Activated CD8-positive, alpha-beta T cell treated with anti-CD3 and anti-CD28 coated beads for 36 hours (primary cell): Measurements from ENCODE around the gene TRMT44. TPM values are rescaled to one million over a fixed set of nuclear protein-coding genes. Genes with fewer than 3 reads are reported as not detected.
A peak's percentile ranks its signal among the peaks of the same experiment; 100 is the strongest.
"Not testable (repeated sequence)": the region's sequence is repeated elsewhere in the genome, so short reads cannot be mapped to it uniquely, and the experiment has no call there.

ENCODE experiments used
- ATAC-seq: fragments of 200-7000 bp; cut with Tn5 transposase; one replicate; pipeline ENCODE4 v1.10.0; 2021; ENCODE audit warnings: mild to moderate bottlenecking, moderate library complexity
- CTCF ChIA-PET: fragments of 350-600 bp; sonication (Branson Sonifier 250); formaldehyde crosslinking; loops from one replicate; lab custom pipeline; 2021; ENCODE audit warnings: antibody characterized with exemption; lab: Charles Lee
- POLR2A ChIA-PET: fragments of 350-600 bp; sonication (Branson Sonifier 250); formaldehyde crosslinking; loops from one replicate; lab custom pipeline; 2021; ENCODE audit warnings: antibody characterized with exemption; lab: Charles Lee
- DNase-seq: peaks from one replicate; pipeline ENCODE4 v3.0.0-alpha.2; 2020
- H3K27ac Mint-ChIP-seq: one replicate; pipeline ENCODE4 v1.8.0; 2021; ENCODE audit warnings: mild to moderate bottlenecking, mixed read lengths
- H3K27me3 Mint-ChIP-seq: one replicate; pipeline ENCODE4 v1.8.0; 2021; ENCODE audit warnings: mixed read lengths
- H3K36me3 Mint-ChIP-seq: one replicate; pipeline ENCODE4 v1.8.0; 2021; ENCODE audit warnings: low read depth, mixed read lengths
- H3K4me1 Mint-ChIP-seq: one replicate; pipeline ENCODE4 v1.8.0; 2021; ENCODE audit warnings: low read depth, mixed read lengths
- H3K4me3 Mint-ChIP-seq: one replicate; pipeline ENCODE4 v1.8.0; 2021; ENCODE audit warnings: mild to moderate bottlenecking, moderate library complexity, mixed read lengths
- H3K9me3 Mint-ChIP-seq: one replicate; pipeline ENCODE4 v1.8.0; 2021; ENCODE audit warnings: mixed read lengths
- CTCF ChIP-seq: fragments of 200-600 bp; IDR thresholded peaks from one replicate; pipeline ENCODE4 v1.8.0; 2022; ENCODE audit warnings: antibody characterized with exemption, mild to moderate bottlenecking
- intact Hi-C: fragments of 100-400 bp; cut with micrococcal nuclease; formaldehyde crosslinking; loops from one replicate; pipeline ENCODE4 v1.10.0; 2022
- total RNA-seq, 2 experiments: library from RNA; stranded (reverse); gene quantifications; one replicate each; pipeline ENCODE4 v1.2.3, GENCODE V29; 2021

The TRMT44 gene
- total RNA-seq, 2 experiments from 2014 or later = 25.5 to 26.3 TPM

DNA sequence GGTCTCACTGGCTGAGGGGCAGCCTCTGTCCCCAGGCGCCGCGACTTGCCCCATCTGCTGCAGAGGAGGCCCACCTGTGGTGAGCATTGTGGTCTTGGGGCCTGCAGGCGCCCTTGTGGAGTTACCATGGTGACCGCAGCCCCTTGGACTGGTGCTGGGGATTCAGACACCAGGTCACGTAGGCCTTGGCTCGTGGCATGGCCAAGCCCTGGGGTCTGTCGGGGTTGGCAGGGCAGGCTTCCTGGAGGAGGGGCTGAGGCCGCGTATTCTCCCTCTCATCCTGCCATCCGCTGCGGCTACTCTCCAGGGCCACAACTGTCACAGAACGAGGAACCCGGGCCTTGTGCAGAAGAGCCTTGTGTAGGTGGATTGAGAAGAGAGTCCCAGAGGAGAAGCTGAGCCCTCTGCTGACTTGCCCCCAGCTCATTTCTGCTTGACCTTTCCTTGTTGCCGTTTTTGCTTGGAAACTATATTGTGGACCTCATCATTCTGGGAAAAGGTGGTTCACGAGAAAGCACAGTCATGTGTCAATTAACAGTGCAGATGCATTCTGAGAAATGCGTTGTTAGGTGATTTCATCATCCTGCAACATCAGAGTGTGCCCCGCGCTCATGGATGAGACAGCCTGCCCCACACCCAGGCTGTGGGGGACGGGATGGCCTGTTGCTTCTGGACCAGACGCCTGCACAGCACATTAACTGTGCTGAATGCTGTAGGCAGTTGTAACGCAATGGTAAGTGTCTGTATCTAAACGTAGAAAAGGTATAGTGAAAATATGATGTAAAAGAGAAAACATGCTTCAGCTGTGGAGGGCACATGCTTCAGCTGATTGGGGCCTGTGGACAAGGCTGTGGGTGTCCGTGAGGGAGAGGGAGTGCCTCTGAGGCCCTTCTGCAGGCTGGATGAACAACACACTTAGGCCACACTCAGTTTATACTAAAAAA lies 38.5 kb downstream of the TRMT44 start:
- peak; percentile 39 for ATAC-seq
- intact Hi-C loops = no loop called here
- POLR2A ChIA-PET = no interaction called here
- no peak for TF ChIP-seq CTCF
- Mint-ChIP-seq H3K4me1 (no peaks in the 10 kb centered on the region), H3K27ac (peak overlapping the region; percentile 63), H3K9me3 (no peaks in the 10 kb centered on the region), H3K4me3 (no peak overlapping the region), H3K36me3 (peaks cover 4% of the 10 kb centered on the region), H3K27me3 (no peaks in the 10 kb centered on the region)
- CTCF ChIA-PET = interaction anchor here (1.9 kb wide), 1 partner anchor 10 kb away, joined by 6 read pairs; no protein-coding TSS in a partner anchor
- DNase-seq = no peak

DNA sequence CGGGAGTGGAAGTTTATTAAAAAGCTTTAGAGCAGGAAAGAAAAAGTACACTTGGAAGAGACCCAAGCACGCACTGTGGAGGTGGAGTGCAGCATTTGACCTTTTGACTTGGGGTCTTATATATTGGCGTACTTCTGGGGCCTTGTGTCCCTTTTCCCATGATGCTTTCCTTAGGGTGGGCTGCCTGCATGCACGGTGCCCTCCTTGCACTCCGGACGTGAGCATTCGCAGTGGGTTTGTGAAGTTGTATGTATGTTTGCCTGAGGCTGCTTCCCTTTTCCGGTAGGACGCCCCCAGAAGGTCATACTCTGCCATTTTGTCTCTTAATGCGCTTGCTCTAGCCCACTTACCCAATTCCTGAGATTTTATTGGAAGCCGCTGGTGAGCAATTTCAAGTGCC lies 39.6 kb downstream of the TRMT44 start:
- Mint-ChIP-seq H3K27me3 (no peaks in the 10 kb centered on the region), H3K4me1 (no peaks in the 10 kb centered on the region), H3K36me3 (peaks cover 4% of the 10 kb centered on the region), H3K4me3 (no peak overlapping the region), H3K27ac (no peak overlapping the region), H3K9me3 (no peaks in the 10 kb centered on the region)
- intact Hi-C loops = no loop called here
- ATAC-seq = no peak
- ChIA-PET POLR2A (no interaction called here), CTCF (interaction anchor here (1.9 kb wide), 1 partner anchor 11 kb away, joined by 6 read pairs; no protein-coding TSS in a partner anchor)
- TF ChIP-seq CTCF = no peak
- DNase-seq = no peak

DNA sequence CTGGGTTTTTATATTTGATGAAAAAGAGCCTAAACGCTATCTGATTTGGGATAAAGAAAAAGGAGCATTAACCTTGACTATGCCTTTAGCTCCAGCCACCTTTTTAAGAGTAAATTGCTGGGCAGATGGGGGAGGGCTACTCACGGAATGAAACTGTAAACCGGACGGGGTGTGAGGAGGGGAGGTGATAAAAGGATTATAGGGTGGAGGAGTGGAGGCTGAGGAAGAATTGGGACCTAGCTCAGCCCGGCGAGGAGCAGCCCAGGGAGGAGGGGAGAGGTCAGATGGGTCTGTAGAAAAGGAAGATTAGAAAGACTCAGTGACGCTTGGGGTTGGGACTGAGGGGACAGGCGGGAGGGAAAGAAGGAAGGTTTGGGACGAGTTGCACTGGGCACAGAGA lies 46.1 kb downstream of the TRMT44 start:
- H3K4me1 Mint-ChIP-seq, H3K9me3 Mint-ChIP-seq, CTCF ChIA-PET, ATAC-seq, H3K4me3 Mint-ChIP-seq, intact Hi-C loops, H3K36me3 Mint-ChIP-seq, H3K27me3 Mint-ChIP-seq, DNase-seq, POLR2A ChIA-PET, H3K27ac Mint-ChIP-seq: not testable (repeated sequence)

GRCh38 chr4:8488791-8489369 lies 48.3 kb downstream of the TRMT44 start:
- no peak overlapping the region for H3K27ac Mint-ChIP-seq
- POLR2A ChIA-PET = no interaction called here

DNA sequence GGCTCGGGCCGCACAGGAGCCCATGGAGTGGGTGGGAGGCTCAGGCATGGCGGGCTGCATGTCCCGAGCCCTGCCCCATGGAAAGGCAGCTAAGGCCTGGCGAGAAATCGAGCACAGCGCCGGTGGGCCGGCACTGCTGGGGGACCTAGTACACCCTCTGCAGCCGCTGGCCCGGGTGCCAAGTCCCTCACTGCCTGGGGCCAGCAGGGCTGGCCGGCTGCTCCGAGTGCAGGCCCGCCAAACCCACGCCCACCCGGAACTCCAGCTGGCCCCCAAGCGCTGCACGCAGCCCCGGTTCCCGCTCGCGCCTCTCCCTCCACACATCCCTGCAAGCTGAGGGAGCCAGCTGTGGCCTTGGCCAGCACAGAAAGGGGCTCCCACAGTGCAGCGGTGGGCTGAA lies 50.9 kb downstream of the TRMT44 start:
- intact Hi-C loops = not testable (repeated sequence)
- CTCF ChIA-PET = interaction anchor here (1.0 kb wide), 1 partner anchor 23 kb away, joined by 3 read pairs; no protein-coding TSS in a partner anchor

More at GRCh38 chr4:8488791-8489369, 48.3 kb downstream of the TRMT44 start:
- intact Hi-C loops = no loop called here
- Mint-ChIP-seq H3K27me3 (no peaks in the 10 kb centered on the region), H3K4me1 (no peaks in the 10 kb centered on the region), H3K36me3 (peaks cover 11% of the 10 kb centered on the region), H3K4me3 (no peak overlapping the region), H3K9me3 (no peaks in the 10 kb centered on the region)
- TF ChIP-seq CTCF = no peak
- ATAC-seq (no peak), DNase-seq (no peak)
- CTCF ChIA-PET = no interaction called here

More for the DNA sequence above, 50.9 kb downstream of the TRMT44 start:
- H3K9me3 Mint-ChIP-seq, DNase-seq, H3K27ac Mint-ChIP-seq, H3K4me3 Mint-ChIP-seq, H3K4me1 Mint-ChIP-seq, H3K27me3 Mint-ChIP-seq, ATAC-seq: not testable (repeated sequence)
- peaks cover 14% of the 10 kb centered on the region for H3K36me3 Mint-ChIP-seq
- POLR2A ChIA-PET = interaction anchor here (0.6 kb wide), 1 partner anchor 16 kb away, joined by 3 read pairs; no protein-coding TSS in a partner anchor
